K562 (cell line): ENCODE results near the gene ENSA. TPM values are rescaled to one million over a fixed set of nuclear protein-coding genes. Genes with fewer than 3 reads are reported as not detected.
A peak's percentile ranks its signal among the peaks of the same experiment; 100 is the strongest.

ENCODE experiments used
- BRD4 ChIP-seq: fragments of 200-600 bp; sonication (generic); IDR thresholded peaks from 2 replicates; pipeline ENCODE4 v1.6.1; 2017; ENCODE audit warnings: inconsistent platforms
- E2F3 ChIP-seq: fragments of 250-450 bp; sonication (Bioruptor Pico); IDR thresholded peaks from 2 replicates; pipeline ENCODE4 v1.4.0; 2020; ENCODE audit warnings: mild to moderate bottlenecking
- NFATC3 ChIP-seq: fragments of 450-650 bp; IDR thresholded peaks from 2 replicates; pipeline ENCODE4 v1.6.1; 2017; ENCODE audit warnings: mild to moderate bottlenecking
- SAFB2 ChIP-seq: fragments of 200-400 bp; formaldehyde crosslinking; IDR thresholded peaks from 2 replicates; pipeline ENCODE4 v1.6.1; 2018; ENCODE audit warnings: borderline replicate concordance, low read length, low read depth, moderate library complexity; ENCODE audit not compliant: severe bottlenecking
- SOX6 ChIP-seq: fragments of 450-650 bp; IDR thresholded peaks from 2 replicates; pipeline ENCODE4 v1.6.1; 2014; ENCODE audit warnings: mild to moderate bottlenecking
- ZFP1 ChIP-seq: fragments of 450-650 bp; formaldehyde crosslinking; IDR thresholded peaks from 2 replicates; pipeline ENCODE4 v1.4.0; 2020; ENCODE audit warnings: mild to moderate bottlenecking, mixed read lengths
- ZNF146 ChIP-seq: IDR thresholded peaks from one replicate; pipeline ENCODE4 v1.6.1; 2018; ENCODE audit warnings: missing compliant biosample characterization; ENCODE audit not compliant: unreplicated experiment
- ZNF175 ChIP-seq: fragments of 200-800 bp; sonication (Bioruptor generic); IDR thresholded peaks from 2 replicates; pipeline ENCODE4 v1.6.1; 2016; ENCODE audit warnings: low read depth, mild to moderate bottlenecking, missing genetic modification characterization, missing compliant biosample characterization
- ZNF316 ChIP-seq: fragments of 450-650 bp; IDR thresholded peaks from 2 replicates; pipeline ENCODE4 v1.6.1; 2016
- polyA plus RNA-seq, 8 experiments: library from polyadenylated mRNA; depleted of rRNA in 4 of 8; stranded (reverse) in 5 of 8; unstranded in 3 of 8; fragments of >200 nt; fragmentation: Nextera tagmentation in 2 of 8; fragmentation: Illumina TruSeq in 1 of 8; extraction: Ambion mirVana in 2 of 8; extraction: Trizol in 1 of 8; gene quantifications; 2 replicates each; pipeline versions ENCODE4 v1.2.1 to v1.2.3, GENCODE V29; 2011 to 2014; ENCODE audit warnings: inconsistent platforms in 1 of 8, missing spikeins in 1 of 8
- total RNA-seq, 7 experiments: library from RNA; depleted of rRNA in 6 of 7; stranded (reverse); fragments of >200 nt in 6 of 7; fragmentation: Illumina TruSeq in 2 of 7; extraction: Trizol in 2 of 7; gene quantifications; 2 replicates each; pipeline versions ENCODE4 v1.2.1 to v1.2.3, GENCODE V29; 2011 to 2021; ENCODE audit warnings: low replicate concordance in 1 of 7
- TF ChIP-seq, protein P1 (sequence below): fragments of 450-650 bp; IDR thresholded peaks from 2 replicates; pipeline ENCODE4 v1.6.1; 2016; ENCODE audit warnings: low read depth
- TF ChIP-seq, protein P2 (sequence below): sonication (generic); formaldehyde crosslinking; IDR thresholded peaks from 2 replicates; pipeline ENCODE4 v1.8.0; 2023; ENCODE audit warnings: mild to moderate bottlenecking, missing genetic modification reagents
- TF ChIP-seq, protein P3 (sequence below), 2 experiments: IDR thresholded peaks in 1 of 2; conservative IDR thresholded peaks in 1 of 2; 2 replicates each; pipeline ENCODE4 v1.6.1; 2016; ENCODE audit warnings: low read depth in 2 of 2, mild to moderate bottlenecking in 1 of 2, missing compliant biosample characterization in 1 of 2, missing genetic modification characterization in 1 of 2, moderate library complexity in 1 of 2

Gene ENSA
- total and polyA plus RNA-seq, 9 of the 15 experiments (the other 6 are each of a cell fraction or from before 2014, with no cell fraction given), result 68.1 to 605 (median 188) TPM

GRCh38 chr1:150572918-150573647 lies 56.3 kb downstream of the ENSA start (continued):
- TF ChIP-seq, protein P1, sequence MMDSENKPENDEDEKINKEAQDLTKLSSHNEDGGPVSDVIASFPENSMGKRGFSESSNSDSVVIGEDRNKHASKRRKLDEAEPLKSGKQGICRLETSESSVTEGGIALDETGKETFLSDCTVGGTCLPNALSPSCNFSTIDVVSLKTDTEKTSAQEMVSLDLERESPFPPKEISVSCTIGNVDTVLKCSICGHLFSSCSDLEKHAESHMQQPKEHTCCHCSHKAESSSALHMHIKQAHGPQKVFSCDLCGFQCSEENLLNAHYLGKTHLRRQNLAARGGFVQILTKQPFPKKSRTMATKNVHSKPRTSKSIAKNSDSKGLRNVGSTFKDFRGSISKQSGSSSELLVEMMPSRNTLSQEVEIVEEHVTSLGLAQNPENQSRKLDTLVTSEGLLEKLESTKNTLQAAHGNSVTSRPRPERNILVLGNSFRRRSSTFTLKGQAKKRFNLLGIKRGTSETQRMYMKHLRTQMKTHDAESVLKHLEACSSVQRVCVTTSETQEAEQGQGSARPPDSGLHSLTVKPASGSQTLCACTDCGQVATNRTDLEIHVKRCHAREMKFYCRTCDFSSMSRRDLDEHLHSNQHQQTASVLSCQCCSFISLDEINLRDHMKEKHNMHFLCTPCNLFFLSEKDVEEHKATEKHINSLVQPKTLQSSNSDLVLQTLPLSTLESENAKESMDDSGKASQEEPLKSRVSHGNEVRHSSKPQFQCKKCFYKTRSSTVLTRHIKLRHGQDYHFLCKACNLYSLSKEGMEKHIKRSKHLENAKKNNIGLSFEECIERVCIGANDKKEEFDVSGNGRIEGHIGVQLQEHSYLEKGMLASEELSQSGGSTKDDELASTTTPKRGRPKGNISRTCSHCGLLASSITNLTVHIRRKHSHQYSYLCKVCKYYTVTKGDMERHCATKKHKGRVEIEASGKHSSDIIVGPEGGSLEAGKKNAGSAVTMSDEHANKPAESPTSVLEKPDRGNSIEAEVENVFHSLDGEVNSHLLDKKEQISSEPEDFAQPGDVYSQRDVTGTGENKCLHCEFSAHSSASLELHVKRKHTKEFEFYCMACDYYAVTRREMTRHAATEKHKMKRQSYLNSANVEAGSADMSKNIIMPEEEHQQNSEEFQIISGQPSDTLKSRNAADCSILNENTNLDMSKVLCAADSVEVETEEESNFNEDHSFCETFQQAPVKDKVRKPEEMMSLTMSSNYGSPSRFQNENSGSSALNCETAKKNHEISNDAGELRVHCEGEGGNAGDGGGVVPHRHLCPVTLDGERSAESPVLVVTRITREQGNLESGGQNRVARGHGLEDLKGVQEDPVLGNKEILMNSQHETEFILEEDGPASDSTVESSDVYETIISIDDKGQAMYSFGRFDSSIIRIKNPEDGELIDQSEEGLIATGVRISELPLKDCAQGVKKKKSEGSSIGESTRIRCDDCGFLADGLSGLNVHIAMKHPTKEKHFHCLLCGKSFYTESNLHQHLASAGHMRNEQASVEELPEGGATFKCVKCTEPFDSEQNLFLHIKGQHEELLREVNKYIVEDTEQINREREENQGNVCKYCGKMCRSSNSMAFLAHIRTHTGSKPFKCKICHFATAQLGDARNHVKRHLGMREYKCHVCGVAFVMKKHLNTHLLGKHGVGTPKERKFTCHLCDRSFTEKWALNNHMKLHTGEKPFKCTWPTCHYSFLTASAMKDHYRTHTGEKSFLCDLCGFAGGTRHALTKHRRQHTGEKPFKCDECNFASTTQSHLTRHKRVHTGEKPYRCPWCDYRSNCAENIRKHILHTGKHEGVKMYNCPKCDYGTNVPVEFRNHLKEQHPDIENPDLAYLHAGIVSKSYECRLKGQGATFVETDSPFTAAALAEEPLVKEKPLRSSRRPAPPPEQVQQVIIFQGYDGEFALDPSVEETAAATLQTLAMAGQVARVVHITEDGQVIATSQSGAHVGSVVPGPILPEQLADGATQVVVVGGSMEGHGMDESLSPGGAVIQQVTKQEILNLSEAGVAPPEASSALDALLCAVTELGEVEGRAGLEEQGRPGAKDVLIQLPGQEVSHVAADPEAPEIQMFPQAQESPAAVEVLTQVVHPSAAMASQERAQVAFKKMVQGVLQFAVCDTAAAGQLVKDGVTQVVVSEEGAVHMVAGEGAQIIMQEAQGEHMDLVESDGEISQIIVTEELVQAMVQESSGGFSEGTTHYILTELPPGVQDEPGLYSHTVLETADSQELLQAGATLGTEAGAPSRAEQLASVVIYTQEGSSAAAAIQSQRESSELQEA, result no peak
- TF ChIP-seq NFATC3, result peak; percentile 19; the same call in 1 of the 2 replicates
- TF ChIP-seq, protein P2, sequence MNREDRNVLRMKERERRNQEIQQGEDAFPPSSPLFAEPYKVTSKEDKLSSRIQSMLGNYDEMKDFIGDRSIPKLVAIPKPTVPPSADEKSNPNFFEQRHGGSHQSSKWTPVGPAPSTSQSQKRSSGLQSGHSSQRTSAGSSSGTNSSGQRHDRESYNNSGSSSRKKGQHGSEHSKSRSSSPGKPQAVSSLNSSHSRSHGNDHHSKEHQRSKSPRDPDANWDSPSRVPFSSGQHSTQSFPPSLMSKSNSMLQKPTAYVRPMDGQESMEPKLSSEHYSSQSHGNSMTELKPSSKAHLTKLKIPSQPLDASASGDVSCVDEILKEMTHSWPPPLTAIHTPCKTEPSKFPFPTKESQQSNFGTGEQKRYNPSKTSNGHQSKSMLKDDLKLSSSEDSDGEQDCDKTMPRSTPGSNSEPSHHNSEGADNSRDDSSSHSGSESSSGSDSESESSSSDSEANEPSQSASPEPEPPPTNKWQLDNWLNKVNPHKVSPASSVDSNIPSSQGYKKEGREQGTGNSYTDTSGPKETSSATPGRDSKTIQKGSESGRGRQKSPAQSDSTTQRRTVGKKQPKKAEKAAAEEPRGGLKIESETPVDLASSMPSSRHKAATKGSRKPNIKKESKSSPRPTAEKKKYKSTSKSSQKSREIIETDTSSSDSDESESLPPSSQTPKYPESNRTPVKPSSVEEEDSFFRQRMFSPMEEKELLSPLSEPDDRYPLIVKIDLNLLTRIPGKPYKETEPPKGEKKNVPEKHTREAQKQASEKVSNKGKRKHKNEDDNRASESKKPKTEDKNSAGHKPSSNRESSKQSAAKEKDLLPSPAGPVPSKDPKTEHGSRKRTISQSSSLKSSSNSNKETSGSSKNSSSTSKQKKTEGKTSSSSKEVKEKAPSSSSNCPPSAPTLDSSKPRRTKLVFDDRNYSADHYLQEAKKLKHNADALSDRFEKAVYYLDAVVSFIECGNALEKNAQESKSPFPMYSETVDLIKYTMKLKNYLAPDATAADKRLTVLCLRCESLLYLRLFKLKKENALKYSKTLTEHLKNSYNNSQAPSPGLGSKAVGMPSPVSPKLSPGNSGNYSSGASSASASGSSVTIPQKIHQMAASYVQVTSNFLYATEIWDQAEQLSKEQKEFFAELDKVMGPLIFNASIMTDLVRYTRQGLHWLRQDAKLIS (CRISPR knock-in tag), result peak; percentile 65; the same call in 1 of the 2 replicates
- TF ChIP-seq SOX6, result 0 out of 2 replicates have a peak, but pooled peaks have one; percentile 9
- TF ChIP-seq E2F3 (CRISPR knock-in tag), result no peak
- TF ChIP-seq ZNF175 (CRISPR knock-in tag), result no peak
- TF ChIP-seq BRD4, result no peak
- TF ChIP-seq, protein P3, sequence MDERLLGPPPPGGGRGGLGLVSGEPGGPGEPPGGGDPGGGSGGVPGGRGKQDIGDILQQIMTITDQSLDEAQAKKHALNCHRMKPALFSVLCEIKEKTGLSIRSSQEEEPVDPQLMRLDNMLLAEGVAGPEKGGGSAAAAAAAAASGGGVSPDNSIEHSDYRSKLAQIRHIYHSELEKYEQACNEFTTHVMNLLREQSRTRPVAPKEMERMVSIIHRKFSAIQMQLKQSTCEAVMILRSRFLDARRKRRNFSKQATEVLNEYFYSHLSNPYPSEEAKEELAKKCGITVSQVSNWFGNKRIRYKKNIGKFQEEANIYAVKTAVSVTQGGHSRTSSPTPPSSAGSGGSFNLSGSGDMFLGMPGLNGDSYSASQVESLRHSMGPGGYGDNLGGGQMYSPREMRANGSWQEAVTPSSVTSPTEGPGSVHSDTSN (CRISPR knock-in tag; IDR thresholded peaks at IDR 0.05; ENCODE audit: low read depth), result no peak
- TF ChIP-seq, protein P3 (tag; conservative IDR thresholded peaks at IDR 0.05; ENCODE audit: low read depth), result no peak
- no peak for TF ChIP-seq ZNF146 (CRISPR knock-in tag)
- TF ChIP-seq ZNF316, result peak; percentile 38; the same call in 1 of the 2 replicates
- no peak for TF ChIP-seq ZFP1 (CRISPR knock-in tag)
- no peak for TF ChIP-seq SAFB2
